ENCODE data around the gene SOX6.

SOX6 gene

GRCh38 chr11:16223558-16223957 lies 132.8 kb downstream of the SOX6 start:
- TF ChIP-seq REST (IDR thresholded peaks at IDR 0.05; ENCODE audit: insufficient read depth in 1 of 2, low read depth in 2 of 2, low read length in 2 of 2) (no peak), FOXP2 (optimal IDR thresholded peaks at IDR 0.05; ENCODE audit: borderline replicate concordance, extremely low read depth, extremely low read length, insufficient read depth) (no peak), TAF1 (IDR thresholded peaks at IDR 0.05; ENCODE audit: borderline replicate concordance, insufficient read depth, low read length) (no peak), POLR2AphosphoS5 (IDR thresholded peaks at IDR 0.05; ENCODE audit: low read depth, low read length) (no peak), SIN3A (IDR thresholded peaks at IDR 0.05; ENCODE audit: borderline replicate concordance, insufficient read depth, low read length) (no peak)

GRCh38 chr11:16217631-16218030 lies 138.7 kb downstream of the SOX6 start:
- no peak for TF ChIP-seq REST (IDR thresholded peaks at IDR 0.05; ENCODE audit: insufficient read depth in 1 of 2, low read depth in 2 of 2, low read length in 2 of 2)
- TF ChIP-seq FOXP2 (optimal IDR thresholded peaks at IDR 0.05; ENCODE audit: borderline replicate concordance, extremely low read depth, extremely low read length, insufficient read depth) = no peak
- TF ChIP-seq TAF1 (IDR thresholded peaks at IDR 0.05; ENCODE audit: borderline replicate concordance, insufficient read depth, low read length) = no peak
- no peak for TF ChIP-seq SIN3A (IDR thresholded peaks at IDR 0.05; ENCODE audit: borderline replicate concordance, insufficient read depth, low read length)
- no peak for TF ChIP-seq POLR2AphosphoS5 (IDR thresholded peaks at IDR 0.05; ENCODE audit: low read depth, low read length)

- TF ChIP-seq FOXP2 (optimal IDR thresholded peaks at IDR 0.05; ENCODE audit: borderline replicate concordance, extremely low read depth, extremely low read length, insufficient read depth) = no peak
- TF ChIP-seq REST (IDR thresholded peaks at IDR 0.05; ENCODE audit: insufficient read depth in 1 of 2, low read depth in 2 of 2, low read length in 2 of 2) = no peak
- TF ChIP-seq TAF1 (IDR thresholded peaks at IDR 0.05; ENCODE audit: borderline replicate concordance, insufficient read depth, low read length) = no peak
- TF ChIP-seq SIN3A (IDR thresholded peaks at IDR 0.05; ENCODE audit: borderline replicate concordance, insufficient read depth, low read length) = no peak
- no peak for TF ChIP-seq POLR2AphosphoS5 (IDR thresholded peaks at IDR 0.05; ENCODE audit: low read depth, low read length)
These were observed 139.5 kb downstream of the SOX6 start for GRCh38 chr11:16216831-16217230.

GRCh38 chr11:16215352-16215751 lies 141.0 kb downstream of the SOX6 start:
- TF ChIP-seq REST (IDR thresholded peaks at IDR 0.05; ENCODE audit: insufficient read depth in 1 of 2, low read depth in 2 of 2, low read length in 2 of 2) = no peak
- no peak for TF ChIP-seq TAF1 (IDR thresholded peaks at IDR 0.05; ENCODE audit: borderline replicate concordance, insufficient read depth, low read length)
- TF ChIP-seq FOXP2 (optimal IDR thresholded peaks at IDR 0.05; ENCODE audit: borderline replicate concordance, extremely low read depth, extremely low read length, insufficient read depth) = no peak
- TF ChIP-seq SIN3A (IDR thresholded peaks at IDR 0.05; ENCODE audit: borderline replicate concordance, insufficient read depth, low read length) = no peak
- no peak for TF ChIP-seq POLR2AphosphoS5 (IDR thresholded peaks at IDR 0.05; ENCODE audit: low read depth, low read length)

GRCh38 chr11:16211407-16211806 lies 144.9 kb downstream of the SOX6 start:
- TF ChIP-seq SIN3A (IDR thresholded peaks at IDR 0.05; ENCODE audit: borderline replicate concordance, insufficient read depth, low read length) (no peak), FOXP2 (optimal IDR thresholded peaks at IDR 0.05; ENCODE audit: borderline replicate concordance, extremely low read depth, extremely low read length, insufficient read depth) (no peak), POLR2AphosphoS5 (IDR thresholded peaks at IDR 0.05; ENCODE audit: low read depth, low read length) (no peak), TAF1 (IDR thresholded peaks at IDR 0.05; ENCODE audit: borderline replicate concordance, insufficient read depth, low read length) (no peak), REST (IDR thresholded peaks at IDR 0.05; ENCODE audit: insufficient read depth in 1 of 2, low read depth in 2 of 2, low read length in 2 of 2) (no peak)
